IMR-90 (cell line): ENCODE data around the gene TEC. TPM values are rescaled to one million over a fixed set of nuclear protein-coding genes. Genes with fewer than 3 reads are reported as not detected.
A peak's percentile ranks its signal among the peaks of the same experiment; 100 is the strongest.

Experiments used
- ATAC-seq: fragments of 200-7000 bp; cut with Tn5 transposase; 2 replicates; pipeline ENCODE4 v1.9.1; 2020; ENCODE audit warnings: low read depth, mild to moderate bottlenecking, moderate library complexity
- BruUV-seq: library from RNA; stranded (reverse); fragments of 400-500 nt; replicated peaks from 2 replicates; lab custom pipeline; 2021; lab: Mats Ljungman, UMichigan
- CTCF ChIA-PET: fragments of 300-600 bp; formaldehyde crosslinking; extraction: SDS; loops from one replicate; lab custom pipeline; 2021; ENCODE audit warnings: antibody characterized with exemption; lab: Yijun Ruan, JAX
- POLR2A ChIA-PET: fragments of 300-600 bp; sonication (Branson Sonifier 250); formaldehyde crosslinking; loops from one replicate; lab custom pipeline; 2022; ENCODE audit warnings: antibody characterized with exemption; ENCODE audit not compliant: unreplicated experiment; lab: Charles Lee
- DNase-seq: peaks from one replicate; pipeline ENCODE4 v3.0.0; 2013
- H2AFZ ChIP-seq: replicated peaks from 2 replicates; pipeline ENCODE3; 2013; ENCODE audit warnings: low read length, mild to moderate bottlenecking; ENCODE audit not compliant: poor library complexity
- H2AK5ac ChIP-seq: 2 replicates; pipeline ENCODE4 v1.6.1; 2013; ENCODE audit warnings: low read depth, low read length, inconsistent platforms
- H2AK9ac ChIP-seq: replicated peaks from 2 replicates; pipeline ENCODE3; 2013; ENCODE audit warnings: mild to moderate bottlenecking, low read depth, low read length, moderate library complexity; ENCODE audit not compliant: poor library complexity
- H2BK120ac ChIP-seq: 2 replicates; pipeline ENCODE4 v1.6.1; 2013; ENCODE audit warnings: low read depth, low read length, inconsistent platforms
- H2BK15ac ChIP-seq: 3 replicates; pipeline ENCODE4 v1.6.1; 2013; ENCODE audit warnings: low read depth, low read length, inconsistent platforms
- H2BK20ac ChIP-seq: 2 replicates; pipeline ENCODE4 v1.6.1; 2013; ENCODE audit warnings: low read depth, mild to moderate bottlenecking, inconsistent platforms, low read length, moderate library complexity
- H2BK5ac ChIP-seq: 2 replicates; pipeline ENCODE4 v1.6.1; 2013; ENCODE audit warnings: mild to moderate bottlenecking, low read depth, low read length, inconsistent platforms; ENCODE audit not compliant: poor library complexity, severe bottlenecking
- H3K14ac ChIP-seq: replicated peaks from 2 replicates; pipeline ENCODE4 v1.6.1; 2013; ENCODE audit warnings: low read depth, low read length, inconsistent platforms
- H3K18ac ChIP-seq: 2 replicates; pipeline ENCODE4 v1.6.1; 2013; ENCODE audit warnings: low read depth, low read length, control low read depth
- H3K23ac ChIP-seq: 2 replicates; pipeline ENCODE4 v1.6.1; 2013; ENCODE audit warnings: low read depth, low read length, inconsistent platforms
- H3K27ac ChIP-seq: 2 replicates; pipeline ENCODE4 v1.5.1; 2013; ENCODE audit warnings: mild to moderate bottlenecking, control low read depth, low read length; ENCODE audit not compliant: insufficient read depth
- H3K27me3 ChIP-seq: 2 replicates; pipeline ENCODE4 v1.6.1; 2013; ENCODE audit warnings: low read length; ENCODE audit not compliant: control insufficient read depth, insufficient read depth
- H3K36me3 ChIP-seq: 2 replicates; pipeline ENCODE4 v1.6.1; 2013; ENCODE audit warnings: low read length, mixed read lengths; ENCODE audit not compliant: control insufficient read depth, insufficient read depth
- H3K4ac ChIP-seq: 2 replicates; pipeline ENCODE4 v1.6.1; 2013; ENCODE audit warnings: low read depth, low read length, inconsistent platforms
- H3K4me1 ChIP-seq: 2 replicates; pipeline ENCODE4 v1.6.1; 2013; ENCODE audit warnings: low read length, mixed read lengths; ENCODE audit not compliant: control insufficient read depth, insufficient read depth
- H3K4me2 ChIP-seq: 2 replicates; pipeline ENCODE4 v1.6.1; 2013; ENCODE audit warnings: low read depth, mild to moderate bottlenecking, control low read depth, low read length, moderate library complexity
- H3K4me3 ChIP-seq: 2 replicates; pipeline ENCODE4 v1.5.1; 2013; ENCODE audit warnings: low read depth, mild to moderate bottlenecking, control low read depth, low read length, moderate library complexity; ENCODE audit not compliant: insufficient read depth
- H3K56ac ChIP-seq: 2 replicates; pipeline ENCODE4 v1.6.1; 2013; ENCODE audit warnings: low read length, inconsistent platforms; ENCODE audit not compliant: insufficient read depth; ENCODE audit errors: extremely low read depth
- H3K79me1 ChIP-seq, 2 experiments: 2 replicates each; pipeline ENCODE4 v1.6.1; 2013; ENCODE audit warnings: low read length in 2 of 2, inconsistent platforms in 1 of 2, low read depth in 1 of 2
- H3K9ac ChIP-seq: 2 replicates; pipeline ENCODE4 v1.6.1; 2013; ENCODE audit warnings: low read depth, low read length, control low read depth
- H3K9me1 ChIP-seq: 2 replicates; pipeline ENCODE4 v1.6.1; 2013; ENCODE audit warnings: low read length, inconsistent platforms; ENCODE audit not compliant: insufficient read depth
- H3K9me3 ChIP-seq: 2 replicates; pipeline ENCODE4 v1.6.1; 2013; ENCODE audit warnings: low read length; ENCODE audit not compliant: control insufficient read depth, insufficient read depth
- H4K20me1 ChIP-seq: 2 replicates; pipeline ENCODE4 v1.6.1; 2013; ENCODE audit warnings: low read length, inconsistent platforms; ENCODE audit not compliant: insufficient read depth
- H4K5ac ChIP-seq: 2 replicates; pipeline ENCODE4 v1.6.1; 2013; ENCODE audit warnings: mild to moderate bottlenecking, low read depth, low read length, control low read depth
- H4K8ac ChIP-seq, 2 experiments: 2 replicates each; pipeline ENCODE4 v1.6.1; 2013; ENCODE audit warnings: low read depth in 2 of 2, low read length in 2 of 2, control low read depth in 1 of 2, inconsistent platforms in 1 of 2
- H4K91ac ChIP-seq: 2 replicates; pipeline ENCODE4 v1.6.1; 2013; ENCODE audit warnings: low read depth, low read length, inconsistent platforms; ENCODE audit not compliant: insufficient read depth
- CEBPB ChIP-seq: IDR thresholded peaks from 2 replicates; pipeline ENCODE4 v1.6.1; 2012; ENCODE audit warnings: low read depth, low read length, improper control_type of control experiment
- RAD21 ChIP-seq: IDR thresholded peaks from 2 replicates; pipeline ENCODE4 v1.6.1; 2012; ENCODE audit warnings: low read length, improper control_type of control experiment
- WGBS, 2 experiments: methylation state at CpG; one replicate each; pipeline versions ENCODE4 v1.1.5 to v1.1.7; 2013; ENCODE audit warnings: missing lambda C conversion rate in 2 of 2; ENCODE audit not compliant: insufficient read length in 1 of 2; ENCODE audit errors: extremely low coverage in 2 of 2; 5-methylcytosine and 5-hydroxymethylcytosine counted together
- dilution Hi-C: fragments of 300-500 bp; cut with HindIII; formaldehyde crosslinking; loops from one replicate; pipeline ENCODE4 v1.14.3; 2018; ENCODE audit warnings: low sequenced_read_pairs; ENCODE audit not compliant: unreplicated experiment
- in situ Hi-C: fragments of 300-500 bp; cut with MboI; formaldehyde crosslinking; loops from 3 replicates; pipeline ENCODE4 v1.14.3; 2019; ENCODE audit warnings: low sequenced_read_pairs, inconsistent platforms, mixed read lengths
- intact Hi-C: fragments of 100-400 bp; cut with micrococcal nuclease; formaldehyde crosslinking; loops from 2 replicates; pipeline ENCODE4 v1.10.0; 2022
- polyA plus RNA-seq, 3 experiments: library from polyadenylated mRNA; depleted of rRNA; stranded (reverse); fragments of >200 nt; gene quantifications; 2 replicates each; pipeline ENCODE4 v1.2.3, GENCODE V29; 2012; ENCODE audit warnings: low replicate concordance in 1 of 3
- total RNA-seq: library from RNA; depleted of rRNA; stranded (reverse); fragments of >200 nt; gene quantifications from 2 replicates; pipeline ENCODE4 v1.2.3, GENCODE V29; 2012
- TF ChIP-seq, protein P1 (sequence below): conservative IDR thresholded peaks from 2 replicates; pipeline ENCODE4 v1.5.1; 2012; ENCODE audit warnings: mild to moderate bottlenecking, low read depth, low read length, improper control_type of control experiment

TEC gene
- total and polyA plus RNA-seq, 2 of the 4 experiments (the other 2 are of a cell fraction), result 0.39 to 0.54 TPM

- no peak overlapping the region for H4K5ac ChIP-seq
- no peaks in the 10 kb centered on the region for H3K79me1 ChIP-seq
- no peak overlapping the region for H3K4ac ChIP-seq
- no peaks in the 10 kb centered on the region for H3K9me1 ChIP-seq
- H3K18ac ChIP-seq, result no peak overlapping the region
- H3K4me3 ChIP-seq, result no peak overlapping the region
- BruUV-seq, result no TSS peak
- no peaks in the 10 kb centered on the region for H3K36me3 ChIP-seq
- H3K9ac ChIP-seq, result no peak overlapping the region
- H3K9me3 ChIP-seq, result no peaks in the 10 kb centered on the region
- H2AFZ ChIP-seq, result no peak overlapping the region
- intact Hi-C loops (no loop called here), dilution Hi-C loops (no loop called here), in situ Hi-C loops (no loop called here)
- H4K91ac ChIP-seq, result no peak overlapping the region
- H3K27me3 ChIP-seq, result no peaks in the 10 kb centered on the region
- no peak overlapping the region for H2AK5ac ChIP-seq
- H2AK9ac ChIP-seq, result no peak overlapping the region
- H3K4me2 ChIP-seq, result no peak overlapping the region
- no peak overlapping the region for H2BK15ac ChIP-seq
- H3K14ac ChIP-seq, result no peak overlapping the region
- H3K23ac ChIP-seq, result no peak overlapping the region
- WGBS, 2 experiments, result no CpG with 5 or more reads among the region's 5 CpGs
- peak; percentile 40 for DNase-seq
- H3K4me1 ChIP-seq, result no peaks in the 10 kb centered on the region
- CTCF ChIA-PET, result interaction anchor here (0.6 to 1.3 kb wide), 6 partner anchors 9 to 151 kb away, joined by 3 to 4 read pairs (median 3); no protein-coding TSS in a partner anchor
- H4K8ac ChIP-seq, result no peak overlapping the region
- TF ChIP-seq RAD21, result no peak
- TF ChIP-seq, protein P1, sequence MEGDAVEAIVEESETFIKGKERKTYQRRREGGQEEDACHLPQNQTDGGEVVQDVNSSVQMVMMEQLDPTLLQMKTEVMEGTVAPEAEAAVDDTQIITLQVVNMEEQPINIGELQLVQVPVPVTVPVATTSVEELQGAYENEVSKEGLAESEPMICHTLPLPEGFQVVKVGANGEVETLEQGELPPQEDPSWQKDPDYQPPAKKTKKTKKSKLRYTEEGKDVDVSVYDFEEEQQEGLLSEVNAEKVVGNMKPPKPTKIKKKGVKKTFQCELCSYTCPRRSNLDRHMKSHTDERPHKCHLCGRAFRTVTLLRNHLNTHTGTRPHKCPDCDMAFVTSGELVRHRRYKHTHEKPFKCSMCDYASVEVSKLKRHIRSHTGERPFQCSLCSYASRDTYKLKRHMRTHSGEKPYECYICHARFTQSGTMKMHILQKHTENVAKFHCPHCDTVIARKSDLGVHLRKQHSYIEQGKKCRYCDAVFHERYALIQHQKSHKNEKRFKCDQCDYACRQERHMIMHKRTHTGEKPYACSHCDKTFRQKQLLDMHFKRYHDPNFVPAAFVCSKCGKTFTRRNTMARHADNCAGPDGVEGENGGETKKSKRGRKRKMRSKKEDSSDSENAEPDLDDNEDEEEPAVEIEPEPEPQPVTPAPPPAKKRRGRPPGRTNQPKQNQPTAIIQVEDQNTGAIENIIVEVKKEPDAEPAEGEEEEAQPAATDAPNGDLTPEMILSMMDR, result peak; percentile 44
- TF ChIP-seq CEBPB, result no peak
- POLR2A ChIA-PET, result no interaction called here
- H3K27ac ChIP-seq, result no peak overlapping the region
- no peak overlapping the region for H3K56ac ChIP-seq
- H2BK20ac ChIP-seq, result no peak overlapping the region
- ATAC-seq, result peak; percentile 60; the same call in 1 of the 2 replicates
- no peak overlapping the region for H2BK5ac ChIP-seq
- H2BK120ac ChIP-seq, result no peak overlapping the region
- H4K20me1 ChIP-seq, result no peaks in the 10 kb centered on the region
These were observed 160.0 kb downstream of the TEC start for GRCh38 chr4:48109413-48110263.
